Adrenal gland (tissue), 12 donors: ENCODE measurements around the gene HOXC13. TPM values are rescaled to one million over a fixed set of nuclear protein-coding genes. Genes with fewer than 3 reads are reported as not detected.

Experiments
- DNase-seq, 7 donors: peaks; one replicate each; pipeline ENCODE4 v3.0.0-alpha.2; 2019 to 2020
- H3K27ac ChIP-seq, 5 donors: fragments of 200-600 bp; sonication (generic) in 4 of 5; 1 replicate in 3 of 5; 2 replicates in 2 of 5; pipeline versions ENCODE4 v1.5.1 to v1.8.0; 2016 to 2020; ENCODE audit warnings: mild to moderate bottlenecking in 1 of 5
- H3K27me3 ChIP-seq: fragments of 200-600 bp; 2 replicates; pipeline ENCODE4 v1.8.0; 2021
- H3K36me3 ChIP-seq, 2 donors: fragments of 200-600 bp; replicated peaks in 1 of 2; 1 replicate in 1 of 2; 2 replicates in 1 of 2; pipeline versions ENCODE4 v1.5.1 to v1.8.0; 2018 to 2022
- H3K4me1 ChIP-seq, 2 donors: fragments of 200-600 bp; replicated peaks in 1 of 2; 1 replicate in 1 of 2; 2 replicates in 1 of 2; pipeline versions ENCODE4 v1.5.1 to v1.8.0; 2018 to 2021
- H3K4me3 ChIP-seq, 4 donors: fragments of 200-600 bp; sonication (generic) in 3 of 4; one replicate each; pipeline ENCODE4 v1.5.1; 2016 to 2018
- H3K9me3 ChIP-seq, 3 donors: fragments of 200-600 bp; sonication (generic) in 1 of 3; replicated peaks in 1 of 3; 1 replicate in 2 of 3; 2 replicates in 1 of 3; pipeline versions ENCODE4 v1.5.1 to v1.8.0; 2016 to 2021
- CTCF ChIP-seq, 6 experiments: fragments of 450-650 bp in 4 of 6; fragments of 200-600 bp in 2 of 6; sonication (generic) in 1 of 6; IDR thresholded peaks; 1 replicate in 5 of 6; 2 replicates in 1 of 6; pipeline versions ENCODE4 v1.5.1 to v1.8.0; 2016 to 2021; ENCODE audit warnings: antibody characterized with exemption in 6 of 6, mild to moderate bottlenecking in 2 of 6, moderate library complexity in 1 of 6
- POLR2A ChIP-seq, 2 donors: fragments of 450-650 bp; IDR thresholded peaks; one replicate each; pipeline ENCODE4 v1.6.1; 2017; ENCODE audit warnings: antibody characterized with exemption in 2 of 2, mild to moderate bottlenecking in 2 of 2, moderate library complexity in 1 of 2
- WGBS, 4 donors: extraction: QIAGEN DNeasy Blood & Tissue Kit in 2 of 4; methylation state at CpG; one replicate each; pipeline versions ENCODE4 v1.1.5 to v1.1.7; 2013 to 2017; 5-methylcytosine and 5-hydroxymethylcytosine counted together
- intact Hi-C, 2 donors: fragments of 100-400 bp; cut with DNase I; formaldehyde crosslinking; loops; one replicate each; pipeline versions ENCODE4 v1.14.1 to v1.15.0; 2022 to 2023
- polyA plus RNA-seq, 3 donors: library from polyadenylated mRNA; stranded (reverse); fragments of 200-250 nt in 2 of 3; fragments of 350-450 nt in 1 of 3; fragmentation: Illumina TruSeq in 1 of 3; extraction: RNeasy Lipid Tissue Mini Kit (QIAGEN cat#74804) in 1 of 3; gene quantifications; one replicate each; pipeline ENCODE4 v1.2.3, GENCODE V29; 2013 to 2014
- total RNA-seq, 9 donors: library from RNA; depleted of rRNA in 4 of 9; stranded (reverse); fragments of >200 nt in 4 of 9; fragments of 120-200 nt in 1 of 9; fragmentation: NEBNext Ultra II Directional in 1 of 9; extraction: Animal tissue kit (Norgen Biotek cat#: 25700) in 1 of 9; gene quantifications; one replicate each; pipeline versions ENCODE4 v1.1.0 to v1.2.4, GENCODE V29; 2013 to 2023
- donor health status: healthy with polysubstance abuse.
- donor health status: Bipolar disorder and iron deficiency.
- donor health status: DM: yes; HTN: yes; CAD: no.
- donor health status: DM: no; HTN: no; CAD: no.
- donor health status: DM: no; HTN: no; CAD: no.
- donor health status: DM: yes; HTN: yes; CAD: no.

HOXC13 gene
- total and polyA plus RNA-seq, 12 donors = 0.11 TPM; not detected in 11

GRCh38 chr12:53982648-53983567 lies 44.3 kb downstream of the HOXC13 start:
- no peak overlapping the region for H3K27ac ChIP-seq
- DNase-seq = no peak
- 14 to 22% (median 18%) methylated on average over 24 to 26 of the region's 26 CpGs for WGBS, 4 donors
- no peak for TF ChIP-seq POLR2A (IDR thresholded peaks at IDR 0.05)
- peaks cover 88% of the 10 kb centered on the region for H3K27me3 ChIP-seq
- intact Hi-C loops = no loop called here
- no peak overlapping the region for H3K4me3 ChIP-seq
- H3K36me3 ChIP-seq = no peaks in the 10 kb centered on the region
- peaks cover 4 to 13% of the 10 kb centered on the region in 2 donors for H3K4me1 ChIP-seq
- no peaks in the 10 kb centered on the region for H3K9me3 ChIP-seq

- DNase-seq = no peak
- Histone ChIP-seq H3K4me3 (no peak overlapping the region), H3K27me3 (peaks cover 91% of the 10 kb centered on the region), H3K9me3 (no peaks in the 10 kb centered on the region), H3K27ac (no peak overlapping the region), H3K4me1 (peaks cover 4 to 13% of the 10 kb centered on the region in 2 donors), H3K36me3 (no peaks in the 10 kb centered on the region)
- 15 to 26% (median 24%) methylated on average over 17 of the region's 17 CpGs for WGBS, 4 donors
- intact Hi-C loops = no loop called here
- no peak for TF ChIP-seq CTCF (IDR thresholded peaks at IDR 0.05)
Measured at GRCh38 chr12:53983568-53983949, 44.9 kb downstream of the HOXC13 start.

- intact Hi-C loops = no loop called here
- Histone ChIP-seq H3K4me1 (peaks cover 4 to 13% of the 10 kb centered on the region in 2 donors), H3K36me3 (no peaks in the 10 kb centered on the region), H3K27me3 (peaks cover 90% of the 10 kb centered on the region), H3K9me3 (no peaks in the 10 kb centered on the region), H3K27ac (no peak overlapping the region), H3K4me3 (no peak overlapping the region)
- TF ChIP-seq POLR2A (IDR thresholded peaks at IDR 0.05) = no peak
- no peak for TF ChIP-seq CTCF (IDR thresholded peaks at IDR 0.05)
- no peak for DNase-seq
- 12 to 17% (median 15%) methylated on average over 22 to 30 of the region's 30 CpGs for WGBS, 4 donors
Measured at GRCh38 chr12:53983950-53984572, 45.4 kb downstream of the HOXC13 start.

- peak within 1 kb of the TSS in 2 of 5 donors; percentile 9 to 11 for H3K27ac ChIP-seq
- peaks cover 89% of the 10 kb centered on the region for H3K27me3 ChIP-seq
- intact Hi-C loops = no loop called here
- 5 to 8% (median 6%) methylated on average over 21 to 55 of the region's 55 CpGs for WGBS, 4 donors
- H3K9me3 ChIP-seq = no peaks in the 10 kb centered on the region
- peak within 1 kb of the TSS in 1 of 4 donors; percentile 48 for H3K4me3 ChIP-seq
- peaks cover 4 to 13% of the 10 kb centered on the region in 2 donors for H3K4me1 ChIP-seq
- no peaks in the 10 kb centered on the region for H3K36me3 ChIP-seq
- peak; percentile 90 to 98 (median 93) for DNase-seq
- no peak for TF ChIP-seq POLR2A (IDR thresholded peaks at IDR 0.05)
- peak; percentile 59 to 94 (median 68) for TF ChIP-seq CTCF (IDR thresholded peaks at IDR 0.05)
Measured at GRCh38 chr12:53984901-53985691, 46.5 kb downstream of the HOXC13 start, which contains the start of gene HOXC10. HOXC10 (plus strand) TSS chr12:53985146; CDS start chr12:53985260, 114 bp downstream.
